Measurements from ENCODE around the gene AMOT.

The AMOT gene

DNA sequence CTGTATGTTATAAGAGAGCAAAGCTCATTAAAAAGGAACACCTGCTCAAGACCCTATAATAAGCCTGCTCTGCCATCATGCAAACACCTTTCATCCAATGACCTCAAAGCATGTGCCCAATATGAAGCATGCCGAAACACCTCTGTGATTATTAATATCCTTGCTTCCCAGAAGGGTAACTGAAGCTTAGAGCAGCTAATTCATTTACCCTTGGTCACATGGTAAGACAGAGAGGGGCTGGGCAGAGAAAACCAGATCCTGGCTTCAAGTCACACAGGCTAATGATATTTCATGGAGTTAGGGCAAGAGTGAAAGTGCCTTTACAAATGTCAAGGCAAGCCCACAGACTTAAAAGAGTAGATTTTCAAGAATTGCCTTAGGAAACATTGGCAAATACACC lies 5.6 kb downstream of the AMOT start:
- DNase-seq = no peak

GRCh38 chrX:112834031-112834845 lies 6.4 kb downstream of the AMOT start:
- no peak for DNase-seq

DNA sequence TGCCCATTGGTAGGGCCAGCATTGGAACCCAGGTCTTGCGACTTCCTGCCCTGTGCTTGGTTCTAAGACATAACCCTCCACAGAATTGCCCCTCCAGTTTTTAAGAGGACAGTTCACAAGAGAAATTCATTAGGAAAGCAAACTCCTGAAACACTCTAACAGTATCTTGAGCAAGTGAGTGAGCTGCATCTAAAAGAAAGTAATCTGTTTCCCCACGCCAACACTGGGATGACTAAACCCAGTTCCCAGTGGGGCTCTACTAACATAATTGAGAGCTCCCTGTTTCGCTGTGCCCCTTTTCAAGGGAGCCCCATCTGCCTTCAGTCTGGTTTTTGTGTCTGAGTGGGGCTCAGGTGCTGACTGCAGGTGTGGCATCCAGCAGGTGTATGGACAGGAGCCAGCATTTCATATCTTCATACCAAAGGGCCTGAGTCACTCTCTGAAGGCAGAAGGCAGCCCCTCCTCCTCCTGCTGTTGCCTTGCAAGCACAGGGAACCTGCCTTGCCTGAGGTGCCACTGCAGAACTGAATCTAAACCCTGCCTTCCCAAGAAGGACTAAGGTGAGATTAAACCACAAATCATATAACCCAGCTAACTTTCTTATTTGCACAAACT lies 8.0 kb downstream of the AMOT start:
- no peak for DNase-seq

DNA sequence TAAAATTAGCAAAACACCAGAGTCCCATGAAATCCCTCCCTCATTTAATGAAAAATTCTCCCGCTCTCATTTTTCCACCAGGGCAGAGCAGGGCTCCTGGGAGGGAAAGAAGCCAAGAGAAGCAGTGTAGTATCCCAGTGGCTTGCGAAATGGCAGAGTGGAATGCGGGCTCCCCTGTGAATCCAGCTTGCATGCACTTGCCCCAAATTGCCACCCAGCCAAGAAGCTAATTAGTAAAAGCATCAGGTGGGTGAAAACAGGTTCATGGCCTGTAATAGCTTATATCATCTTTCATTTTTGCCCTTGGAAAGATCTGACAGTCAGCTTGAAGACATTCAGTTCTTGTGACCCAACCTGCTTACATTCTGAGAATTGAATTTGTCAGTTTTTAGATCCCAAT lies 10.1 kb downstream of the AMOT start:
- no peak for DNase-seq

GRCh38 chrX:112827292-112827903 lies 13.2 kb downstream of the AMOT start:
- no peak for DNase-seq

DNA sequence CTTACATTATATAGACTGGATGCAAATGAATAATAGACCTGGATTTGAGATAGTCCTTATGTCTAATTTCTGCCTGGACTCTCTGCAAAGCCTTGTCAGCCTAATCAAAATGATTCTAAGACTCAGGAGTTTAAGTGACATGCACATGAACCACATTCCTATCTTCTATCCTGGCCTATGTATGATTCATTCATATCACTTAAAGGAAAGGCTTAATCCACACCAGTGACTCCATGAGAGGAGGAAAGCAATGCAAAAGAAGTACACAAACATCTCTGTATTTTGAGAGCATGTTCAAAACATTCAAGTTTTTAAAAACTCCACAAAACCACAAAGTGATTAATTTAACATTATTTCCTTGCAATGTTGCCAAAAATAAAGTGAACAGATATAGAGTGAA lies 14.6 kb downstream of the AMOT start:
- no peak for DNase-seq

DNA sequence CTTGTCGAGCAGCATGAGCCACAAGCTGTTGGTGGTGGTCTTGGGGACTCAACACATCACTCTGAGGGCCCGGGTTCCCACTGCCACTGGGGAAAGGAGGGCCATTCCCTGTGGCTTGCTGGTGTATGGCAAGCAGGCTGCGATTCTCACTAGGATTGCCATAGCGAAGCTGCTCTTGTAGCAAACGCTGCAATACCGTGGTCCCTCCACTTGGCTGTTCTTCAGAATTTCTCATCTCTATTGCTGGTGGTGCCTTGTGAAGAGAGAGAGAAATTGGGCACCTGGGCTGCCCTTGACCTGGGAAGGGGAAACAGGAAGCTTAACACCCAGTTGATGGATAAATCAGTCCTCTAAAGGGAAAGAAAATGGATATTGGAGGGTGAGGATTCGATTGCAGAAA lies 17.7 kb downstream of the AMOT start:
- DNase-seq = no peak

DNA sequence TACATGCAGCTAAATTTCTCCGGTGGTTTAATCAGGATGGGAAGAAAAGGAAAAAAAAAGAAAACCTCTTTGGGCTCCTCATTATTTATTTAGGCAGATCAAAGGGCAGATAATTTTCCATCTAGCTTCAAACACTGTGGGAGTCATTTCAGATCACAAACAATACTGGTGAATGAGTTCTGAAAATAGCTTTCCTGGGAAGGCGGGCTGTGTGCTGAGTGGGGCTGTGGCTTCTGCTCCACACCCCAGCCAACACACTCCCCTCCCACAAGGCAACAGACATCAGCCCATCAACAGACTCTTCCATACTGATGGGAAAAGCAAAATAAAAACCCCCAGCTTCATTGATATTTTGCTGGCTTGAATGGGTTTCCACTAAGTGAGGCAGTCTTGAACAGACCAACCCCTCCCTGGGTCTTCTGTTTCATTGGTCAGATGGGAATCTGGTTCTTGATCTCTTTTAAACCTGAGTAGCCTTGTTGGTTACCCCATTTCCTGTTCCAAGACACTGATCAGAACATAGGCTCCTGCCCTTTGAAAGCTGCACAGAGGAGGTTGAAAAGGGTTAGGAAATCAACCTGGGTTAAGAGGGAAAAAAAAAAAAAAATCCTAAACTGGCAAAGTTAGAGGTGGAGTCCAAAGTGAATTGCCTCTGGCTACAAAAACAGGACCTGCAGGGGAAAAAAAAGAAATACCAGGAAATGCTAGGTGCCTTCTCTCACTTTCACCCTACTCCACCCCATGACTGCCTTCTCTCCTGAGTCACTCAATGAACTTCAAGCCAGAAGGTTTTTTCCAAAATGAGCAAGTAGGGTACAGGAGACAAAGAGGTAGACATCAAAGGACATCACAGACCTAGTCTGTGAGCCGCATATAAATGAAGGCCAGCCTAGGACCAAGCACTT lies 20.0 kb downstream of the AMOT start:
- DNase-seq = no peak

DNA sequence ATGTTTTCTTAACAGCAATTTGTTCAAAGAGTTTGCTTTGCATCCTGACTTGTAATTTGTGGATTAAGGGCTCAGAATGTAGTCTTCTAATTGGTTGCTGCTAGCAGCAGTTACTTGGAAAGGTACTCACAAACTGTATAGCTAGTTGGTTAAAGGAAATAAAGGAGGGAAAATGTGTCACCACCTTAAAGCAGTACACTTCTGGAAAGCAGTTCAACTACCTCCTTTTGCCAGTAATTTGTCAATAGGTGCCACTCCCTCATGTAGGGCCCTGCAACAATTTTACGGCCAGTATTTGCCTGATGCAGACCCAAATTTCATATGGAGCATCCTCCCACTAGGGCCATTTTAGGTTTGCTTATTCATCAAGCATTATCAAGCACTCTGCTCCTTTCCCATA lies 20.8 kb downstream of the AMOT start:
- DNase-seq = no peak

- DNase-seq = no peak
Measured at GRCh38 chrX:112819008-112819640, 21.5 kb downstream of the AMOT start.

GRCh38 chrX:112818114-112819007 lies 22.3 kb downstream of the AMOT start:
- no peak for DNase-seq

- DNase-seq = no peak
Measured at GRCh38 chrX:112816908-112817307, 23.7 kb downstream of the AMOT start.

DNA sequence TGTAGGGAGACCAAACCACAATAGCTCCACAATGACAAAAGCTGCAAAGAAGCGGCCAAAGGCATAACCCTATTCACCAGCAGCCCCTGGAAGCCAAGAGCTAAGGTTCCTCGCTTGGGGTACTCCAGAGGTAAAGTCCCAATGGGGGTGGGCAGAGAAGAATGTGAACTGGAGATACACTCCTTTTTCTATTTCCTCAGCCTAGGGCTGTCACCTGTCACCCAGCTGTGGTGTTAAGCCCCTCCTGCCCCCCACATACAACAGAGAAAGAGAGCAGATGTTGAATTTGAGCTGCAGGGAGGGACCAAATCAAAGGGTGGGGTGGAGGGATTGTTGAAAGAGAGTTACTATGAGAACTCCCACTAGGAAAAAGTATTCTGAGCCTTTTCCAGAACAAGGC lies 26.1 kb downstream of the AMOT start:
- DNase-seq = no peak

GRCh38 chrX:112812741-112813140 lies 27.9 kb downstream of the AMOT start:
- no peak for DNase-seq

- no peak for DNase-seq
Measured at GRCh38 chrX:112808651-112809195, 31.9 kb downstream of the AMOT start.

- DNase-seq = no peak
Measured at GRCh38 chrX:112808007-112808406, 32.6 kb downstream of the AMOT start.

DNA sequence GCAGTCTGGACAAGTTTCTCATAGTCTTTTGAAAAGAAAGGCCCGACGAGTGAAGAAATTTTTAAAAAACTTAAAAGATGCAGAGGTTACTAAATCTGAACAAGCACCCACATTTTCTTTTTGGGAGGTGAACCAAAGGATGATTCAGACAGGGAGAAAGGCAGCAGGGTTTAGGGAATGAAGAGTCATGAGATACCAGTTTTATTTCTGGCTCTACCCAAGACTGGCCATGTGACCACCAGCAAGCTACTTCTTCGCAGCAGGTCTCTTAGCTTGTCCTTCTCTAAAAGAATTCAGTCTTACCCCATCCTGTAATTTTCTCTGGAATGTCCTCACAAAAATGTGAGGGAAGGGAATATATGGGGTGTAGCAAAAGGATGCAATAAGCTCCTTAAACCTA lies 37.6 kb downstream of the AMOT start:
- DNase-seq = no peak

DNA sequence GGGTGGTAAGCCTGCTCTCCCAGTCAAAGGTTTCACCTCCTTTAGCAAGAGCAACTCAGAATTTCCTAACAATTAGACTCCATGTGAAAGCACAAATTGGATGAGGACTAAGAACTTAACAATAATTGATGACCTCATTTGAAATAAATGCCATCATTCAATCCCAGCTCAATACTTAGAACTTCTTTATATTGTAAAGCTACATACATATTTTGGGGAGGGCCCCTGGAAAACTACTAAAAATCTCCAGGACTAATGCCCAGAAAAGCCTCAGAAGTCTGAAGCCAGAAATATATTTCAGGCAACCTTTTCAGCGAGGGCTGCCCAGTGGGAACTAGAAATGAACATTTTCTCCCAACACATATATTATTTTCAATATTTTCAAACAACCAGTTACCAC lies 38.1 kb downstream of the AMOT start:
- DNase-seq = no peak

DNA sequence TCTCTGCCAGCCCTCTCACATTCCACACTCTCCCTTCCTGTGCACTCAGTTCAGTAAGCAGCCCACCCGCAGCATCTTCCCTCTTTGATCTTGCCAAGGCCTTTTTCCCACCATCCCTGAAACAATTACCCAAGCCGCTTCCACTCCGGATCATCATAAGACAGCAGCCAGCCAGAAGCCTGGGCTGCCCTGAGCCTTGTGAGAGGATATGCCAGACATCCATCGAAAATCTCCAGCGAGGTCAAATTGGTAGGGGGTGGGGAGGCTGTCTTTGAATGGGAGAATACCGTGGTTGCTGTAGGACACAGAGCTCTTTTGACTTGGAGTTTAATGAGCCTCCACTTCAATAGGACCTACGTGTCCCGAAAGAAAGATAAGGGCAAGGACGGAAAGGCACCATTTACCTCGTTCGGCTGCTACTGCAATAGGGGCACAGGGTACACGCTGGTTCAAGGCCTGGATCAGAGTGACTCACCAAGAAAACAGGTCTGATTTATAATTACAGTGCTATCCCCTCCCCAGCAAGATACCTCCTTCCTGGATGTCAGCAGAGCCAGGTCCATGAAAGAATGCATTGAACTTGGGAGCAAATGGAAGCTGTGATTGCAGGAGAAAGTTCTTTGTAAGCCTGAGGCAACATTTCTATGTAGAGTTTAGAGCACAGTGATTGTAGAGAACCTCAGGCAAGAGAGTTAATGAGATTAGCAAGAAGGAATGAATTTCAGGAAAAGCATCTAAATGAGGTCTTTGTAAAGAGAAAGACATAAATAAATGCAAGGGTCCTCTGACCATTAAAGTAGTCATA lies 39.5 kb downstream of the AMOT start:
- DNase-seq = no peak

- DNase-seq = no peak
Measured at GRCh38 chrX:112799425-112799824, 41.2 kb downstream of the AMOT start.

- DNase-seq = no peak
Measured at GRCh38 chrX:112798736-112799135, 41.9 kb downstream of the AMOT start.

All from OCI-M1 (cell line).